OCI-LY1 (cell line): ENCODE results near the gene C2CD2L.

Source experiments
- H2AFZ ChIP-seq: fragments of 200-600 bp; sonication (generic), shearing (Covaris generic); 2 replicates; pipeline ENCODE4 v1.6.0; 2014; ENCODE audit warnings: antibody characterized with exemption, mild to moderate bottlenecking, low read length
- H3F3A ChIP-seq: fragments of 200-600 bp; sonication (generic), shearing (Covaris generic); 2 replicates; pipeline ENCODE4 v1.6.0; 2014; ENCODE audit warnings: mild to moderate bottlenecking, antibody characterized with exemption, low read length, moderate library complexity; ENCODE audit not compliant: insufficient read depth
- H3K27ac ChIP-seq: fragments of 200-600 bp; sonication (generic); 2 replicates; pipeline ENCODE4 v1.5.1; 2014; ENCODE audit warnings: low read length, mixed run types, mild to moderate bottlenecking, low read depth; ENCODE audit not compliant: poor library complexity, severe bottlenecking
- H3K27me3 ChIP-seq: fragments of 200-600 bp; sonication (generic); 2 replicates; pipeline ENCODE4 v1.6.0; 2014; ENCODE audit warnings: antibody characterized with exemption, mild to moderate bottlenecking, low read length, moderate library complexity; ENCODE audit not compliant: insufficient read depth
- H3K36me3 ChIP-seq: fragments of 200-600 bp; sonication (generic); 2 replicates; pipeline ENCODE4 v1.6.1; 2014; ENCODE audit warnings: mild to moderate bottlenecking, antibody characterized with exemption, low read length, moderate library complexity, mixed read lengths; ENCODE audit not compliant: insufficient read depth
- H3K4me1 ChIP-seq: fragments of 200-600 bp; sonication (generic); 2 replicates; pipeline ENCODE4 v1.5.1; 2014; ENCODE audit warnings: mild to moderate bottlenecking, low read length, moderate library complexity; ENCODE audit not compliant: insufficient read depth, severe bottlenecking
- H3K4me2 ChIP-seq: fragments of 200-600 bp; sonication (generic), shearing (Covaris generic); 2 replicates; pipeline ENCODE4 v1.6.1; 2014; ENCODE audit warnings: low read length
- H3K4me3 ChIP-seq: fragments of 200-600 bp; sonication (generic); 2 replicates; pipeline ENCODE4 v1.5.1; 2014; ENCODE audit warnings: low read length, low read depth, mild to moderate bottlenecking, mixed read lengths; ENCODE audit not compliant: poor library complexity, severe bottlenecking
- H3K79me2 ChIP-seq: fragments of 200-600 bp; shearing (Covaris generic); 2 replicates; pipeline ENCODE4 v1.6.1; 2016; ENCODE audit warnings: mixed run types, low read length, mixed read lengths; ENCODE audit not compliant: insufficient read depth
- H3K9ac ChIP-seq: fragments of 200-600 bp; sonication (generic), shearing (Covaris generic); 2 replicates; pipeline ENCODE4 v1.6.1; 2014; ENCODE audit warnings: mild to moderate bottlenecking, low read length, mixed read lengths
- H3K9me2 ChIP-seq: fragments of 200-600 bp; sonication (generic), shearing (Covaris generic); 2 replicates; pipeline ENCODE4 v1.6.1; 2014; ENCODE audit warnings: low read depth, mild to moderate bottlenecking, low read length, mixed read lengths
- H3K9me3 ChIP-seq: fragments of 200-600 bp; shearing (Covaris generic); 2 replicates; pipeline ENCODE4 v1.6.1; 2014; ENCODE audit warnings: low read length, mixed read lengths
- H4K20me1 ChIP-seq: fragments of 200-600 bp; sonication (generic), shearing (Covaris generic); 2 replicates; pipeline ENCODE4 v1.6.0; 2016; ENCODE audit warnings: mild to moderate bottlenecking, low read length; ENCODE audit not compliant: insufficient read depth
- CTCF ChIP-seq: fragments of 200-600 bp; sonication (generic), shearing (Covaris generic); IDR thresholded peaks from 2 replicates; pipeline ENCODE4 v1.5.1; 2017; ENCODE audit warnings: mild to moderate bottlenecking, antibody characterized with exemption, low read length, moderate library complexity, mixed read lengths
- EZH2 ChIP-seq: fragments of 200-600 bp; sonication (generic), shearing (Covaris generic); IDR thresholded peaks from 2 replicates; pipeline ENCODE4 v1.8.0; 2017; ENCODE audit warnings: borderline replicate concordance, mixed run types, mild to moderate bottlenecking, antibody characterized with exemption, low read length, moderate library complexity, mixed read lengths

The C2CD2L gene

GRCh38 chr11:119149018-119149785 lies 42.1 kb downstream of the C2CD2L start, which contains the start of gene ABCG4:
ABCG4 (plus strand) TSS chr11:119149052; CDS start chr11:119149966, 914 bp downstream.
- H3K27me3 ChIP-seq, result peaks cover 10% of the 10 kb centered on the region; the same call in 1 of the 2 replicates
- no peaks in the 10 kb centered on the region for H3K9me3 ChIP-seq
- no peaks in the 10 kb centered on the region for H3K36me3 ChIP-seq
- no peak within 1 kb of the TSS; the same call in 1 of the 2 replicates for H3K9ac ChIP-seq
- H3K4me1 ChIP-seq, result peaks cover 13% of the 10 kb centered on the region
- no peak within 1 kb of the TSS for H3K27ac ChIP-seq
- H4K20me1 ChIP-seq, result no peaks in the 10 kb centered on the region
- no peak for TF ChIP-seq EZH2
- no peak for TF ChIP-seq CTCF
- no peaks in the 10 kb centered on the region for H3K9me2 ChIP-seq
- H3K79me2 ChIP-seq, result no peaks in the 10 kb centered on the region
- peak within 1 kb of the TSS; percentile 47 for H3K4me3 ChIP-seq
- H3F3A ChIP-seq, result no peaks in the 10 kb centered on the region
- H2AFZ ChIP-seq, result no peak within 1 kb of the TSS
- H3K4me2 ChIP-seq, result peak within 1 kb of the TSS; percentile 46

GRCh38 chr11:119149786-119150275 lies 42.7 kb downstream of the C2CD2L start:
- Histone ChIP-seq H3K9me3 (no peaks in the 10 kb centered on the region), H3K9ac (no peak overlapping the region), H3K9me2 (no peaks in the 10 kb centered on the region), H2AFZ (no peak overlapping the region), H3K79me2 (no peaks in the 10 kb centered on the region), H3K4me3 (peak overlapping the region; percentile 47), H3K27me3 (peaks cover 10% of the 10 kb centered on the region; the same call in 1 of the 2 replicates), H3K4me2 (peak overlapping the region; percentile 46; the same call in 1 of the 2 replicates), H4K20me1 (no peaks in the 10 kb centered on the region), H3K4me1 (peaks cover 13% of the 10 kb centered on the region), H3F3A (no peaks in the 10 kb centered on the region), H3K27ac (no peak overlapping the region), H3K36me3 (no peaks in the 10 kb centered on the region)
- no peak for TF ChIP-seq EZH2
- no peak for TF ChIP-seq CTCF

- Histone ChIP-seq H3K27me3 (peaks cover 10% of the 10 kb centered on the region; the same call in 1 of the 2 replicates), H3K79me2 (no peaks in the 10 kb centered on the region), H3K9ac (no peak overlapping the region), H3K4me2 (no peak overlapping the region), H4K20me1 (no peaks in the 10 kb centered on the region), H3K4me1 (peaks cover 13% of the 10 kb centered on the region), H3F3A (no peaks in the 10 kb centered on the region), H3K9me2 (no peaks in the 10 kb centered on the region), H3K36me3 (no peaks in the 10 kb centered on the region), H3K27ac (no peak overlapping the region), H2AFZ (no peak overlapping the region), H3K4me3 (no peak overlapping the region), H3K9me3 (no peaks in the 10 kb centered on the region)
- TF ChIP-seq EZH2 (no peak), CTCF (no peak)
Observed at GRCh38 chr11:119152043-119152442, 44.9 kb downstream of the C2CD2L start.
